CD8-positive, alpha-beta memory T cell (primary cell): ENCODE results near the gene CAMSAP2. TPM values are rescaled to one million over a fixed set of nuclear protein-coding genes. Genes with fewer than 3 reads are reported as not detected.
A peak's percentile ranks its signal among the peaks of the same experiment; 100 is the strongest.
"Not testable (repeated sequence)": the region's sequence is repeated elsewhere in the genome, so short reads cannot be mapped to it uniquely, and the experiment has no call there.

ENCODE experiments used
- CTCF ChIA-PET: fragments of 350-600 bp; sonication (Branson Sonifier 250); formaldehyde crosslinking; loops from one replicate; lab custom pipeline; 2021; ENCODE audit warnings: antibody characterized with exemption; lab: Charles Lee
- POLR2A ChIA-PET: fragments of 350-600 bp; sonication (Branson Sonifier 250); formaldehyde crosslinking; loops from one replicate; lab custom pipeline; 2021; ENCODE audit warnings: antibody characterized with exemption; lab: Charles Lee
- DNase-seq, 5 donors: peaks; one replicate each; pipeline versions ENCODE4 v3.0.0 to v3.0.0-alpha.2; 2020 to 2022; ENCODE audit warnings: mixed read lengths in 1 of 5
- H3K27ac ChIP-seq: one replicate; pipeline ENCODE4 v1.7.0; 2013; ENCODE audit warnings: low read depth, mild to moderate bottlenecking, low read length, moderate library complexity
- H3K27me3 ChIP-seq: 2 replicates; pipeline ENCODE4 v1.7.0; 2013; ENCODE audit warnings: low read length, mild to moderate bottlenecking; ENCODE audit not compliant: insufficient read depth, poor library complexity, severe bottlenecking
- H3K36me3 ChIP-seq: 2 replicates; pipeline ENCODE4 v1.7.0; 2013; ENCODE audit warnings: mild to moderate bottlenecking, low read length, moderate library complexity; ENCODE audit not compliant: insufficient read depth
- H3K4me1 ChIP-seq: 2 replicates; pipeline ENCODE4 v1.7.0; 2013; ENCODE audit warnings: mild to moderate bottlenecking, low read length, moderate library complexity; ENCODE audit not compliant: insufficient read depth
- H3K4me3 ChIP-seq: 2 replicates; pipeline ENCODE4 v1.7.0; 2013; ENCODE audit warnings: mild to moderate bottlenecking, low read length
- H3K9me3 ChIP-seq: 2 replicates; pipeline ENCODE4 v1.7.0; 2013; ENCODE audit warnings: mild to moderate bottlenecking, low read length
- H3K27ac Mint-ChIP-seq, 8 donors: one replicate each; pipeline ENCODE4 v1.8.0; 2020 to 2021; ENCODE audit warnings: mixed read lengths in 8 of 8, mild to moderate bottlenecking in 6 of 8, inconsistent platforms in 3 of 8, moderate library complexity in 3 of 8
- H3K27me3 Mint-ChIP-seq, 2 donors: one replicate each; pipeline ENCODE4 v1.8.0; 2020 to 2021; ENCODE audit warnings: mixed read lengths in 2 of 2, mild to moderate bottlenecking in 1 of 2, moderate library complexity in 1 of 2
- H3K36me3 Mint-ChIP-seq, 3 donors: one replicate each; pipeline ENCODE4 v1.8.0; 2020 to 2021; ENCODE audit warnings: mixed read lengths in 3 of 3, inconsistent platforms in 1 of 3, mild to moderate bottlenecking in 1 of 3
- H3K4me1 Mint-ChIP-seq, 3 donors: one replicate each; pipeline ENCODE4 v1.8.0; 2020 to 2021; ENCODE audit warnings: mixed read lengths in 3 of 3, inconsistent platforms in 1 of 3, mild to moderate bottlenecking in 1 of 3
- H3K4me3 Mint-ChIP-seq, 7 donors: one replicate each; pipeline ENCODE4 v1.8.0; 2020 to 2021; ENCODE audit warnings: mixed read lengths in 7 of 7, mild to moderate bottlenecking in 6 of 7, moderate library complexity in 4 of 7, inconsistent platforms in 2 of 7
- H3K9me3 Mint-ChIP-seq, 5 donors: one replicate each; pipeline ENCODE4 v1.8.0; 2020 to 2022; ENCODE audit warnings: mixed read lengths in 5 of 5, mild to moderate bottlenecking in 3 of 5, moderate library complexity in 2 of 5, inconsistent platforms in 1 of 5
- polyA plus RNA-seq: library from polyadenylated mRNA; unstranded; fragments of 300-500 nt; fragmentation: Illumina TruSeq; gene quantifications from one replicate; pipeline ENCODE4 v1.2.3, GENCODE V29; 2021
- total RNA-seq, 2 experiments: library from RNA; stranded (reverse); gene quantifications; one replicate each; pipeline ENCODE4 v1.2.3, GENCODE V29; 2021

The CAMSAP2 gene
- total and polyA plus RNA-seq, 3 experiments from 2014 or later, result 0.35 to 3.1 (median 2.7) TPM

DNA sequence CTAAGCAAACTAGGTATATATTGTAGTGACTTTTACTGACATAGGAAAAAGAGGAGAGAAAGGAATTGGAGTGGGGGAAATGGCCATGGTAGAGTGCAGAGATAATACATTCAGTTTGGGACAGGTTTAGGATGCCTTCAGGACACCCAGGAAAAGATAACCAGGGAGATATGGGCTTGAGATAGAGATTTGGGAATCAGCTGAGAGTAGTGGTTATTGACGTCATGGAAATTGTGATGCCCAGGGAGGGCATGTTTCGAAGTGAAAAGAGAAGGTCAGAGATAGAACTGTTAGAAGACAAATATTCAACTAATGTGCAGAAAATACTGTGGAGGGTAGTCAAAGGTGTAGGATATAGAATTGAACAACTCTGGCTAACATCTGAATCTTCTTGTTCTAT is 40.6 kb downstream of the CAMSAP2 start:
- Histone ChIP-seq H3K9me3 (no peaks in the 10 kb centered on the region), H3K36me3 (no peaks in the 10 kb centered on the region), H3K27me3 (no peaks in the 10 kb centered on the region), H3K27ac (no peak overlapping the region), H3K4me3 (no peak overlapping the region), H3K4me1 (no peaks in the 10 kb centered on the region)
- CTCF ChIA-PET, result no interaction called here
- peak overlapping the region in 2 of 8 donors; percentile 21 to 49 for H3K27ac Mint-ChIP-seq
- no peak for DNase-seq
- peaks cover 2 to 16% (median 6%) of the 10 kb centered on the region in 3 donors for H3K36me3 Mint-ChIP-seq
- H3K4me1 Mint-ChIP-seq, result no peaks in the 10 kb centered on the region
- peaks cover 0 to 3% of the 10 kb centered on the region in 2 donors for H3K27me3 Mint-ChIP-seq
- no peak overlapping the region for H3K4me3 Mint-ChIP-seq
- POLR2A ChIA-PET, result no interaction called here
- H3K9me3 Mint-ChIP-seq, result peaks cover 0 to 7% (median 3%) of the 10 kb centered on the region in 5 donors

DNA sequence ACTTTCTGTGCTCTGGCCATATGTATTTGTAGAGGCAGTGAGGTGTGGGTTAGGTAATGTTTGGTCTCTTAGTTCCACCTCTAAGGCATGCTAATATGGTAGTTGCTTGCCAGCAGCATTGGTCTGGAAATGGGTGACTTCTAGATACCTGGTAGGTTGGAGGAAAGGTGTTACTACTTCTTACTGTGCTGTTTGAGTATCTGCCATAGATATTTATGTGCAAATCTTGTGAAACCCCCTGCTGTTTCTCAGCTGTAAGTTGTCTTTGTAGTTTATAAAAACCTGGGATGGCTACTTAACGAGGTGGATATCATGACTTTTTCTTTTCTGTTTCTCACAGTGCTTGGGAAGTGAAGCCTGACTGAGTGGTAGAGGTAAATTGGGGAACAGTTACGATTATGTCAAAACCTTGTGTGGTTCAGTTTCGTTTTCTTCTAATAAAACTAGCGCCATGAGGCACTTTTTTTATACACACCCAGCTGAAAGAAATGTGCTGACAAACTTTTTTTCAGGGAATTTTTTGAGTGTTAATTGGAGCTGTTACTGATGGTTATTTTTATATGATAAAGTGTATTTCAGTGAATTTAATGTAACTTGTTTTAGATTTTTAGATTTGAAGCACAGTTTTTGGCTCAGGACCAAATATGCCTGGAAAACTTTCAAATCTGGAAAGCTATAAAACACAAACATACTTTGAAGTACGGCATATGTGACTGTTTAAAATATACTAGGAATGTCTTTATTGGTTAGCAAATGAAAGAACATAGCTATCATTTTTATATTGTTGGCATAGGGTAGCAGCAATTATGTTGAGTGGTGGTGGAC is 42.1 kb downstream of the CAMSAP2 start:
- Mint-ChIP-seq H3K27ac (no peak overlapping the region), H3K4me1 (no peaks in the 10 kb centered on the region), H3K36me3 (peaks cover 2 to 16% (median 6%) of the 10 kb centered on the region in 3 donors), H3K9me3 (peaks cover 0 to 7% (median 3%) of the 10 kb centered on the region in 5 donors), H3K4me3 (no peak overlapping the region), H3K27me3 (peaks cover 2 to 3% of the 10 kb centered on the region in 2 donors)
- Histone ChIP-seq H3K27ac (no peak overlapping the region), H3K4me3 (no peak overlapping the region), H3K36me3 (no peaks in the 10 kb centered on the region), H3K27me3 (no peaks in the 10 kb centered on the region), H3K9me3 (no peaks in the 10 kb centered on the region), H3K4me1 (no peaks in the 10 kb centered on the region)
- ChIA-PET CTCF (no interaction called here), POLR2A (no interaction called here)
- DNase-seq, result no peak

DNA sequence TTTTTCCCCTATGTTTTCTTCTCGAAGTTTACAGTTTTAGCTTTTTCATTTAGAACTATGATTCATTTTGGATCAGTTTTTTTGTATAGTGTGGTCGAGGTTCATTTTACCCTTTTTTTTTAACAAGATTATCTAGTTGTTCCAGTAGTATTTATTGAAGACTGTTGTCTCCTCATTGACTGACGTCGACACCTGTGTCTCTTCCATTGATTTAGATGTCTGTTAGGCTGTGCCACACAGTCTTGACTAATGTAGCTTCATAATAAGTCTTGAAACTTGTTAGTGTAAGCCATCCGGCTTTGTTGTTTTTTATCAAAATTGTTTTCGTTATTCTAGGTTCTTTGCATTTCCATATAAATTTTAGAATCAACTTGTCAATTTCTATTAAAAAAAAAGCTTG is 45.2 kb downstream of the CAMSAP2 start:
- H3K4me1 Mint-ChIP-seq, result no peaks in the 10 kb centered on the region
- H3K27me3 ChIP-seq, result no peaks in the 10 kb centered on the region
- no peak for DNase-seq
- ChIA-PET POLR2A (no interaction called here), CTCF (no interaction called here)
- no peaks in the 10 kb centered on the region for H3K4me1 ChIP-seq
- no peak overlapping the region for H3K27ac Mint-ChIP-seq
- no peaks in the 10 kb centered on the region for H3K36me3 ChIP-seq
- H3K9me3 Mint-ChIP-seq, result peaks cover 0 to 7% (median 3%) of the 10 kb centered on the region in 5 donors
- H3K4me3 Mint-ChIP-seq, result no peak overlapping the region
- no peak overlapping the region for H3K4me3 ChIP-seq
- H3K9me3 ChIP-seq, result no peaks in the 10 kb centered on the region
- peaks cover 2 to 7% of the 10 kb centered on the region in 2 donors for H3K27me3 Mint-ChIP-seq
- peaks cover 2 to 16% (median 4%) of the 10 kb centered on the region in 3 donors for H3K36me3 Mint-ChIP-seq
- no peak overlapping the region for H3K27ac ChIP-seq

DNA sequence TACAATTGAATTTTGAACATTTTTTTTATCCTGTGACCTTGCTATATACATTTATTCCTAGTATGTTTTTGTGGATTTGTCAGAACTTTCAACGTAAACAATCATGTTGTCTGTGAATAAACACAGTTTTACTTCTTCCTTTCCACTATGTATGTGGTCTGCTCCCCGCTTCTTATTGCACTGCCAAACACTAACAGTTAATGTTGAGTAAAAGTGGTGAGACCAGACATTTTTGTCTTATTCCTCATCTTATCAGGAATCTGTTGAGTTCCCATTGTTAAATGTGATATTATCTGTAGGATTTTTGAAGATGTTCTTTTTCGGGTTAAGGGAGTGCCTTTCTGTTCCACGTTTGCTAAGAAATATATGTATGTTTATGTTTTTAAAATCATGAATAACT is 45.9 kb downstream of the CAMSAP2 start:
- Histone ChIP-seq H3K4me3 (no peak overlapping the region), H3K4me1 (no peaks in the 10 kb centered on the region), H3K27me3 (no peaks in the 10 kb centered on the region), H3K27ac (no peak overlapping the region), H3K9me3 (no peaks in the 10 kb centered on the region), H3K36me3 (no peaks in the 10 kb centered on the region)
- H3K4me1 Mint-ChIP-seq, result no peaks in the 10 kb centered on the region
- no peak overlapping the region for H3K4me3 Mint-ChIP-seq
- H3K27me3 Mint-ChIP-seq, result peaks cover 2 to 7% of the 10 kb centered on the region in 2 donors
- no peak for DNase-seq
- H3K36me3 Mint-ChIP-seq, result peaks cover 2 to 16% (median 4%) of the 10 kb centered on the region in 3 donors
- ChIA-PET CTCF (no interaction called here), POLR2A (no interaction called here)
- peak overlapping the region in 1 of 8 donors; percentile 6 for H3K27ac Mint-ChIP-seq
- H3K9me3 Mint-ChIP-seq, result peaks cover 0 to 7% (median 3%) of the 10 kb centered on the region in 5 donors

DNA sequence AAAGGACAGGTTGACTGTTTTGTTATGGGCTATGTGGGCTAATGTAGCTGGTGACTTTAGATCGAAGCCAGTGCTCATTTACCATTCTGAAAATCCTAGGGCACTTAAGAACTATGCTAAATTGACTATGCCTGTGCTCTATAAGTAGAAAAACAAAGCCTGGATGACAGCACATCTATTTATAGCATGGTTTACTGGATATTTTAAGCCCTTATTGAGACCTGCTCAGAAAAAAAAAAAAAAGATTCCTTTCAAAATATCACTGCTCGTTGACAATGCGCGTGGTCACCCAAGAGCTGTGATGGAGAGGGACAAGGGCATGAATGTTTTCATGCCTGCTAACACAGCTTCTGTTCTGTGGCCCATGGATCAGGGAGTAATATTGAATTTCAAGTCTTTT is 48.1 kb downstream of the CAMSAP2 start:
- peaks cover 0 to 7% (median 3%) of the 10 kb centered on the region in 5 donors for H3K9me3 Mint-ChIP-seq
- Histone ChIP-seq H3K27ac (no peak overlapping the region), H3K36me3 (no peaks in the 10 kb centered on the region), H3K9me3 (no peaks in the 10 kb centered on the region), H3K27me3 (no peaks in the 10 kb centered on the region), H3K4me1 (no peaks in the 10 kb centered on the region), H3K4me3 (no peak overlapping the region)
- no peak for DNase-seq
- ChIA-PET CTCF (interaction anchor here (1.4 kb wide), 1 partner anchor 19 kb away, joined by 4 read pairs; no protein-coding TSS in a partner anchor), POLR2A (no interaction called here)
- H3K27me3 Mint-ChIP-seq, result peaks cover 7 to 8% of the 10 kb centered on the region in 2 donors
- peaks cover 2 to 16% (median 4%) of the 10 kb centered on the region in 3 donors for H3K36me3 Mint-ChIP-seq
- no peak overlapping the region for H3K4me3 Mint-ChIP-seq
- H3K4me1 Mint-ChIP-seq, result no peaks in the 10 kb centered on the region
- H3K27ac Mint-ChIP-seq, result no peak overlapping the region

DNA sequence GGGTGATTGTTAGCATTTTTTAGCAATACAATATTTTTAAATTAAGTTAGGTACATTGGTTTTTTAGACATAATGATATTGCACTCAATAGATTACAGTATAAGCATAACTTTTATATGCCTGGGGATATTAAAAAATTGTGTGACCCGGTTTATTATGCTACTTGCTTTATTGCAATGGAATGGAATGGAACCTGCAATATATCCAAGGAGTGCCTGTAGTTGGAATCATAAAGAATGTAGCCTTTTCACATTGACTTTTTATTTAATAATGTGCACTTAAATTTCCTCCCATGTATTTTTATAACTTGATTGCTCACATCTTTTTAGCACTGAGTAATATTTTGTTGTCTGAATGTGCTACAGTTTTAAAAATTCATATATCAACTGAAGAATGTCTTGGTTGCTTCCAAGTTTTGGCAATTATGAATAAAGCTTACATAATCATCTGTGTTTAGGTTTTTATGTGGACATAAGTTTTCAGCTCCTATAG is 49.2 kb downstream of the CAMSAP2 start:
- no peaks in the 10 kb centered on the region for H3K4me1 Mint-ChIP-seq
- CTCF ChIA-PET, result no interaction called here

DNA sequence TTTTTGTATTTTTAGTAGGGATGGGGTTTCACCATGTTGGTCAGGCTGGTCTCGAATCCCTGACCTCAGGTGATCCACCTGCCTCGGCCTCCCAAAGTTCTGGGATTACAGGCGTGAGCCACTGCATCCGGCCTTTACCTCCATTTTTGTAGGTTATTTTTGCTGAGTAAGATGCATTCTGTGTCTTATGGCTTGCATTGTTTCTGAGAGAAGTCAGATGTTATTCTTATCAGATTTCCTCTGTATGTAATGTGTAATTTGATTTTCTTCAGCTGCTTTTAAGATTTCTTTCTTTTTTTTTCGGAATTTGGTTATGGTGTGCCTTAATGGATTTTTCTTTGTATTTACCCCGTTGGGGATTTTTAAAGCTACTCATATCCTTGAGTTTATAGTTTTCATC is 52.3 kb downstream of the CAMSAP2 start:
- H3K9me3 ChIP-seq, H3K4me1 ChIP-seq, H3K36me3 ChIP-seq, DNase-seq, H3K36me3 Mint-ChIP-seq, POLR2A ChIA-PET, H3K27me3 ChIP-seq, H3K27ac Mint-ChIP-seq, H3K9me3 Mint-ChIP-seq, CTCF ChIA-PET, H3K4me3 Mint-ChIP-seq, H3K27ac ChIP-seq, H3K27me3 Mint-ChIP-seq, H3K4me1 Mint-ChIP-seq, H3K4me3 ChIP-seq: not testable (repeated sequence)

More for the DNA sequence above, 49.2 kb downstream of the CAMSAP2 start:
- Mint-ChIP-seq H3K36me3 (peaks cover 1 to 9% (median 4%) of the 10 kb centered on the region in 3 donors), H3K27ac (no peak overlapping the region), H3K9me3 (peaks cover 0 to 6% (median 3%) of the 10 kb centered on the region in 5 donors), H3K27me3 (peaks cover 4 to 8% of the 10 kb centered on the region in 2 donors), H3K4me3 (no peak overlapping the region)
- no peaks in the 10 kb centered on the region for H3K4me1 ChIP-seq
- POLR2A ChIA-PET, result no interaction called here
- no peak for DNase-seq
- no peaks in the 10 kb centered on the region for H3K9me3 ChIP-seq
- H3K36me3 ChIP-seq, result no peaks in the 10 kb centered on the region
- no peak overlapping the region for H3K27ac ChIP-seq
- no peak overlapping the region for H3K4me3 ChIP-seq
- no peaks in the 10 kb centered on the region for H3K27me3 ChIP-seq

DNA sequence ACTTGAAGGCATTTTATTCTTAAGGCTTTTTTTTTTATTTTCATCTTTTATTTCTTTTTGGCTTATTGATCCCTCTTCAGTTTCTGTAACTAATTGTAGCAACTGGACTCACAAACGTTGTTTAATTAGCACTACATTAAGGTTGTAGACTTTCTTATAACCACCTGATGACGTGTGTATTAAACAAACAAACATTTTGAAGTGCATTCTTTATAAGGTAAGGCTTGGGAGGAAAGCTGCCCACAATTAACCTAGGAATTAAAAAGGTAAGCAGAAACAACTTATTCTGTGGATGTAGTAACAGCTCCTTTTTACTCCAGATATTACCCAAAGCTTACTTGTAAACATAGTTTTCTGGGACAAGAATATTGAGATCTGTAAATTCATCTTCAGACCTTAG is 55.0 kb downstream of the CAMSAP2 start:
- no peaks in the 10 kb centered on the region for H3K4me1 Mint-ChIP-seq
- peaks cover 0 to 3% (median 0%) of the 10 kb centered on the region in 5 donors for H3K9me3 Mint-ChIP-seq
- H3K36me3 Mint-ChIP-seq, result no peaks in the 10 kb centered on the region
- Histone ChIP-seq H3K4me3 (no peak overlapping the region), H3K9me3 (no peaks in the 10 kb centered on the region), H3K27ac (no peak overlapping the region), H3K27me3 (no peaks in the 10 kb centered on the region), H3K36me3 (no peaks in the 10 kb centered on the region), H3K4me1 (no peaks in the 10 kb centered on the region)
- POLR2A ChIA-PET, result no interaction called here
- H3K27me3 Mint-ChIP-seq, result peaks cover 0 to 6% of the 10 kb centered on the region in 2 donors
- DNase-seq, result no peak
- H3K27ac Mint-ChIP-seq, result no peak overlapping the region
- CTCF ChIA-PET, result interaction anchor here (0.7 kb wide), 1 partner anchor 10 kb away, joined by 3 read pairs; no protein-coding TSS in a partner anchor
- no peak overlapping the region for H3K4me3 Mint-ChIP-seq
